Loucy (cell line): ENCODE data around the gene KATNB1.

Source experiments
- CTCF ChIP-seq: fragments of 200-600 bp; sonication (generic); conservative IDR thresholded peaks from 2 replicates; pipeline ENCODE4 v1.5.1; 2014; ENCODE audit warnings: mild to moderate bottlenecking, antibody characterized with exemption, low read length
- EZH2phosphoT487 ChIP-seq: fragments of 200-600 bp; IDR thresholded peaks from 2 replicates; pipeline ENCODE4 v1.6.1; 2018; ENCODE audit warnings: antibody characterized with exemption, mild to moderate bottlenecking, moderate library complexity, borderline replicate concordance

- TF ChIP-seq CTCF, result no peak
- TF ChIP-seq EZH2phosphoT487, result no peak
Observed at GRCh38 chr16:57749101-57749692, 13.6 kb downstream of the KATNB1 start.
